Heart right ventricle (tissue), 16 donors: ENCODE results near the gene ATXN1. TPM values are rescaled to one million over a fixed set of nuclear protein-coding genes. Genes with fewer than 3 reads are reported as not detected.

Experiments used
- ATAC-seq, 8 donors: fragments of 200-7000 bp; cut with Tn5 transposase; one replicate each; pipeline ENCODE4 v1.9.1; 2020; ENCODE audit warnings: mild to moderate bottlenecking in 8 of 8, moderate library complexity in 8 of 8, moderate number of reproducible peaks in 1 of 8
- DNase-seq, 2 donors: peaks; one replicate each; pipeline ENCODE4 v3.0.0-alpha.2; 2020
- H3K27ac ChIP-seq, 10 donors: fragments of 200-600 bp; sonication (generic) in 2 of 10; one replicate each; pipeline versions ENCODE4 v1.5.0 to v1.8.0; 2020 to 2022; ENCODE audit warnings: mild to moderate bottlenecking in 3 of 10
- H3K27me3 ChIP-seq, 7 donors: fragments of 200-600 bp; one replicate each; pipeline ENCODE4 v1.8.0; 2021 to 2022; ENCODE audit warnings: mild to moderate bottlenecking in 2 of 7
- H3K36me3 ChIP-seq, 9 donors: fragments of 200-600 bp; sonication (generic) in 1 of 9; one replicate each; pipeline versions ENCODE4 v1.5.0 to v1.8.0; 2020 to 2022; ENCODE audit warnings: mild to moderate bottlenecking in 2 of 9
- H3K4me1 ChIP-seq, 9 donors: fragments of 200-600 bp; sonication (generic) in 1 of 9; one replicate each; pipeline versions ENCODE4 v1.5.0 to v1.8.0; 2020 to 2022; ENCODE audit warnings: mild to moderate bottlenecking in 4 of 9
- H3K4me3 ChIP-seq, 10 donors: fragments of 200-600 bp; sonication (generic) in 2 of 10; one replicate each; pipeline versions ENCODE4 v1.5.0 to v1.8.0; 2020 to 2022; ENCODE audit warnings: mild to moderate bottlenecking in 7 of 10, moderate library complexity in 2 of 10
- H3K9me3 ChIP-seq, 11 donors: fragments of 200-600 bp in 10 of 11; sonication (generic) in 2 of 11; one replicate each; pipeline versions ENCODE4 v1.5.0 to v1.8.0; 2013 to 2022; ENCODE audit warnings: mild to moderate bottlenecking in 2 of 11, control low read depth in 1 of 11, moderate library complexity in 1 of 11
- CTCF ChIP-seq, 9 donors: fragments of 200-600 bp; sonication (generic) in 2 of 9; IDR thresholded peaks; one replicate each; pipeline versions ENCODE4 v1.5.0 to v1.8.0; 2021 to 2022; ENCODE audit warnings: antibody characterized with exemption in 9 of 9, mild to moderate bottlenecking in 5 of 9, moderate library complexity in 1 of 9
- WGBS, 2 donors: extraction: QIAGEN DNeasy Blood & Tissue Kit; methylation state at CpG; one replicate each; pipeline ENCODE4 v1.1.7; 2013; ENCODE audit warnings: inconsistent platforms in 1 of 2; 5-methylcytosine and 5-hydroxymethylcytosine counted together
- intact Hi-C, 10 donors: fragments of 100-400 bp; cut with DNase I; formaldehyde crosslinking; loops; one replicate each; pipeline versions ENCODE4 v1.11.1 to v1.14.2; 2022
- long read RNA-seq, 3 donors: library from polyadenylated mRNA; unstranded; transcript quantifications; one replicate each; pipeline ENCODE4 v2.0.0, GENCODE V29; 2020 to 2021
- polyA plus RNA-seq, 2 donors: library from polyadenylated mRNA; stranded (reverse); fragments of 200-250 nt; gene quantifications; one replicate each; pipeline ENCODE4 v1.2.3, GENCODE V29; 2013
- total RNA-seq, 10 donors: library from RNA; stranded (reverse); fragmentation: NEBNext Ultra II Directional in 3 of 10; extraction: Animal tissue kit (Norgen Biotek cat#: 25700) in 3 of 10; gene quantifications; one replicate each; pipeline versions ENCODE4 v1.2.1 to v1.2.4, GENCODE V29; 2021 to 2023
- donor health status: Arrhythmogenic right ventricular cardiomyopathy.
- donor health status: ischemic (EF 13 %, LVEDD 7.1; RV severe dilation, severe dysfunction).
- donor health status: healthy with polysubstance abuse.
- donor health status: DM: no; HTN: yes; CAD: no.
- donor health status: DM: no; HTN: no; CAD: no.
- donor health status: ischemic (EF 25% LVEDD 6.9; RV normal size, moderate dysfunction).
- donor health status: ischemic (EF 25% LVEDD 5.7; RV mildly dilated, moderate dysfunction).
- donor health status: healthy.
- donor health status: DM: yes; HTN: yes; CAD: no.
- donor health status: Ischemic cardiomyopathy.
- donor health status: ischemic (EF 35%, LVEDD 5.7; RV mildly dilated, moderate dysfunction).
- donor health status: nonischemic (EF 11% LVEDD 7.7; RV severe dilation, severe dysfunction).
- donor health status: DM: yes; HTN: yes; CAD: no.
- donor health status: PGD.
- donor health status: ischemic (EF 29% LVEDD 5.4; RV normal size, mild dysfunction).
- donor health status: nonischemic (EF 23%, LVEDD 6.1; RV moderate dilation, normal function).

ATXN1 gene
- total RNA-seq (10 to 100 TPM; 26.8 to 46.5 (median 41.1) TPM), polyA plus RNA-seq (1 to 10 TPM; 4.1 to 7.5 TPM)
- long read RNA-seq, donor 1, partial matches to known transcripts, result 8 of 18 reads
- long read RNA-seq, donor 1, other reads (novel, unspliced or antisense), result 8 of 18 reads
- long read RNA-seq, donor 2, partial matches to known transcripts, result 10 of 26 reads
- long read RNA-seq, donor 2, other reads (novel, unspliced or antisense), result 16 of 26 reads
- long read RNA-seq, donor 3, partial matches to known transcripts, result 16 of 33 reads
- long read RNA-seq, donor 3, other reads (novel, unspliced or antisense), result 17 of 33 reads

- H3K4me3 ChIP-seq, result peak within 1 kb of the TSS; percentile 67 to 90 (median 86)
- no peak for TF ChIP-seq CTCF (IDR thresholded peaks at IDR 0.05)
- no peaks in the 10 kb centered on the region for H3K27me3 ChIP-seq
- peak; percentile 60 to 73 for DNase-seq
- no peaks in the 10 kb centered on the region for H3K36me3 ChIP-seq
- peak in 4 of 8 donors; percentile 7 to 16 (median 8) for ATAC-seq
- peak within 1 kb of the TSS; percentile 92 to 99 (median 98) for H3K27ac ChIP-seq
- peaks cover 0 to 58% (median 45%) of the 10 kb centered on the region in 9 donors for H3K4me1 ChIP-seq
- intact Hi-C loops, result loop anchor here (1.0 to 10.0 kb wide), 16 partner anchors 83 to 428 kb away; no protein-coding TSS in a partner anchor
- whole genome bisulfite sequencing, 2 donors, result 1% methylated on average over 38 to 82 of the region's 82 CpGs
- no peaks in the 10 kb centered on the region for H3K9me3 ChIP-seq
These were observed at the start of gene ATXN1 for GRCh38 chr6:16760516-16761470. ATXN1 (minus strand) TSS chr6:16761460.

- intact Hi-C loops, result no loop called here
- no peak for DNase-seq
- WGBS, 2 donors, result 92% methylated on average over 1 of the region's 1 CpG
- Histone ChIP-seq H3K9me3 (peaks cover 0 to 42% (median 6%) of the 10 kb centered on the region in 11 donors), H3K27me3 (no peaks in the 10 kb centered on the region), H3K4me3 (no peak overlapping the region), H3K4me1 (peaks cover 0 to 11% (median 3%) of the 10 kb centered on the region in 9 donors), H3K36me3 (no peaks in the 10 kb centered on the region), H3K27ac (no peak overlapping the region)
- no peak for TF ChIP-seq CTCF (IDR thresholded peaks at IDR 0.05)
- ATAC-seq, result no peak
These were observed 49.2 kb upstream of the ATXN1 start for GRCh38 chr6:16810411-16810810.

- DNase-seq, result no peak
- Histone ChIP-seq H3K4me3 (no peak overlapping the region), H3K27ac (no peak overlapping the region), H3K4me1 (peaks cover 0 to 17% (median 8%) of the 10 kb centered on the region in 9 donors), H3K9me3 (peaks cover 0 to 42% (median 6%) of the 10 kb centered on the region in 11 donors), H3K36me3 (no peaks in the 10 kb centered on the region), H3K27me3 (no peaks in the 10 kb centered on the region)
- no peak for TF ChIP-seq CTCF (IDR thresholded peaks at IDR 0.05)
- 79 to 81% methylated on average over 2 of the region's 2 CpGs for WGBS, 2 donors
- ATAC-seq, result no peak
- intact Hi-C loops, result loop anchor here in 2 of 10 donors (10.0 kb wide), 2 partner anchors 155 to 275 kb away; no protein-coding TSS in a partner anchor
These were observed 48.6 kb upstream of the ATXN1 start for GRCh38 chr6:16809753-16810358.

- WGBS, 2 donors, result 93 to 97% methylated on average over 6 of the region's 6 CpGs
- intact Hi-C loops, result loop anchor here in 2 of 10 donors (10.0 kb wide), 2 partner anchors 157 to 277 kb away; no protein-coding TSS in a partner anchor
- H3K4me3 ChIP-seq, result no peak overlapping the region
These were observed 46.7 kb upstream of the ATXN1 start for GRCh38 chr6:16807956-16808355.

More at GRCh38 chr6:16807956-16808355, 46.7 kb upstream of the ATXN1 start:
- DNase-seq (no peak), ATAC-seq (no peak)
- Histone ChIP-seq H3K27ac (no peak overlapping the region), H3K9me3 (peaks cover 0 to 27% (median 6%) of the 10 kb centered on the region in 11 donors), H3K36me3 (no peaks in the 10 kb centered on the region), H3K27me3 (no peaks in the 10 kb centered on the region), H3K4me1 (peaks cover 0 to 32% (median 22%) of the 10 kb centered on the region in 9 donors)
- no peak for TF ChIP-seq CTCF (IDR thresholded peaks at IDR 0.05)
